ENCODE results near the gene NFATC1. TPM values are rescaled to one million over a fixed set of nuclear protein-coding genes. Genes with fewer than 3 reads are reported as not detected.

Gene NFATC1
- total and polyA plus RNA-seq, 2 experiments from 2014 or later, result 7.5 to 9.8 TPM

DNA sequence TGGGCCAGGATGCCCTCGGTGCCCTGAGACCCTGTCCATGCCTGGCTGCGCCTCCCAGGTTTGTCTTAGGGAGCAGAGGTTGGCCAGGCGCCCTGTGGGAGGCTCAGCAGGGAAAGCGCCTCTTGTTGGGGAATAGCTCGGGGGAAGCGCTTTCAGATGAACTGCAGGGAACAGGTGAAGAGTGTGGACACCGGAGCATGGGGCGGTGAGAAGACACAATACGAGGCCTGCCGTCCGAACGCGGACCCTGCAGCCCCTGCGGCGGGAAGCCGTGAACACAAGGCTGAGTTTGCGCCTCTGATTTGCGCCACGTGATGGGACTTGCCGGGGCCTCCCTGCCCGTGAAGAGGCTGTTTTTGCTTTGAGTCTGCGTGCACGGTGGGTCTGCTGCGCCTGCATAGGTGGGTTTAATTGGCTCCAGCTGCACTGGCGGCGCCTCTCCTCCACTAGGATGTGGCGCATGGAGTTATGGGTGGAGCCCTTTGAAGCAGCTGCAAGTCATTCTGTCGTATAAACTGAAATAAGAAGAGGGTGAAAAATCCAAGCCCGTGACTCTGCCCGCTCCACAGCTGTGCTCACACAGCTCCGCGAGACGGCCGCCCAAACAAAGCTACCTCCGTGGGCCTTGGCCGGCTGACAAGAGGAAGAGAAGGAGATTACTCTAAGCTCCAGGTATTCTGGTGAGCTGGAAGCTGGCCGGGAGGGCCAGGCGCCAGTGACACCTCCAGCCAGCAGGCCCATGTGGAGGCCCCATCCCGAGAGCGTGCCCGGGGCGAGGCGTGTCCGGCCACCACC lies 180.4 kb downstream of the NFATC1 start:
- Histone ChIP-seq H4K20me1 (ENCODE audit: insufficient read depth) (no peaks in the 10 kb centered on the region), H3K4me2 (ENCODE audit: unreplicated experiment) (no peak overlapping the region), H3K27ac (no peak overlapping the region), H3K9me3 (ENCODE audit: low read depth) (peaks cover 3% of the 10 kb centered on the region), H3K9me2 (ENCODE audit: insufficient read depth) (no peaks in the 10 kb centered on the region), H2AFZ (peak overlapping the region; percentile 22; the same call in 1 of the 2 replicates), H3K27me3 (replicated peaks; ENCODE audit: insufficient read depth) (no peaks in the 10 kb centered on the region), H3K4me3 (0 out of 2 replicates have a peak overlapping the region, but pooled peaks have one; percentile 2), H3K79me2 (ENCODE audit: insufficient read depth) (no peaks in the 10 kb centered on the region), H3K36me3 (ENCODE audit: low read depth) (no peaks in the 10 kb centered on the region), H3K9ac (peak overlapping the region; percentile 37; the same call in 1 of the 2 replicates), H3F3A (ENCODE audit: insufficient read depth) (no peaks in the 10 kb centered on the region), H3K4me1 (ENCODE audit: insufficient read depth) (peaks cover under 1% of the 10 kb centered on the region; the same call in 1 of the 2 replicates)
- in situ Hi-C loops (cut with MboI), result no loop called here
- peak; percentile 76 for DNase-seq
- TF ChIP-seq EZH2phosphoT487 (IDR thresholded peaks at IDR 0.05; ENCODE audit: insufficient read depth, low read depth), result no peak
- no peak for TF ChIP-seq EZH2 (IDR thresholded peaks at IDR 0.05; ENCODE audit: insufficient read depth, poor library complexity, severe bottlenecking)
- 39 to 43% methylated on average over 44 of the region's 44 CpGs for WGBS, 2 experiments (ENCODE audit: low coverage in 1 of 2, low lambda C conversion rate in 2 of 2, missing lambda C conversion rate in 2 of 2)

- no peaks in the 10 kb centered on the region for H3K36me3 ChIP-seq (ENCODE audit: low read depth)
- peak; percentile 18 for DNase-seq
- peak overlapping the region; percentile 37; the same call in 1 of the 2 replicates for H3K9ac ChIP-seq
- H3K4me2 ChIP-seq (ENCODE audit: unreplicated experiment), result no peak overlapping the region
- H4K20me1 ChIP-seq (ENCODE audit: insufficient read depth), result no peaks in the 10 kb centered on the region
- H3K27me3 ChIP-seq (replicated peaks; ENCODE audit: insufficient read depth), result no peaks in the 10 kb centered on the region
- no peaks in the 10 kb centered on the region; the same call in 1 of the 2 replicates for H3F3A ChIP-seq (ENCODE audit: insufficient read depth)
- H3K4me1 ChIP-seq (ENCODE audit: insufficient read depth), result no peaks in the 10 kb centered on the region
- H3K4me3 ChIP-seq, result 0 out of 2 replicates have a peak overlapping the region, but pooled peaks have one; percentile 2
- no peak overlapping the region for H3K27ac ChIP-seq
- no peaks in the 10 kb centered on the region for H3K79me2 ChIP-seq (ENCODE audit: insufficient read depth)
- in situ Hi-C loops (cut with MboI), result no loop called here
- H3K9me2 ChIP-seq (ENCODE audit: insufficient read depth), result no peaks in the 10 kb centered on the region
- H2AFZ ChIP-seq, result peak overlapping the region; percentile 22; the same call in 1 of the 2 replicates
- 50 to 65% methylated on average over 15 to 22 of the region's 23 CpGs for WGBS, 2 experiments (ENCODE audit: low coverage in 1 of 2, low lambda C conversion rate in 2 of 2, missing lambda C conversion rate in 2 of 2)
- H3K9me3 ChIP-seq (ENCODE audit: low read depth), result peaks cover 3% of the 10 kb centered on the region
- TF ChIP-seq EZH2 (IDR thresholded peaks at IDR 0.05; ENCODE audit: insufficient read depth, poor library complexity, severe bottlenecking), result no peak
- TF ChIP-seq EZH2phosphoT487 (IDR thresholded peaks at IDR 0.05; ENCODE audit: insufficient read depth, low read depth), result no peak
These were observed 181.1 kb downstream of the NFATC1 start for GRCh38 chr18:79576686-79577351.

- Histone ChIP-seq H3F3A (ENCODE audit: insufficient read depth) (no peaks in the 10 kb centered on the region; the same call in 1 of the 2 replicates), H3K27me3 (replicated peaks; ENCODE audit: insufficient read depth) (no peaks in the 10 kb centered on the region), H3K9me3 (ENCODE audit: low read depth) (peaks cover 3% of the 10 kb centered on the region), H3K79me2 (ENCODE audit: insufficient read depth) (no peaks in the 10 kb centered on the region), H3K4me2 (ENCODE audit: unreplicated experiment) (no peak overlapping the region), H2AFZ (no peak overlapping the region), H3K36me3 (ENCODE audit: low read depth) (no peaks in the 10 kb centered on the region), H3K27ac (no peak overlapping the region), H3K4me3 (no peak overlapping the region), H3K9me2 (ENCODE audit: insufficient read depth) (no peaks in the 10 kb centered on the region), H3K9ac (no peak overlapping the region), H4K20me1 (ENCODE audit: insufficient read depth) (no peaks in the 10 kb centered on the region), H3K4me1 (ENCODE audit: insufficient read depth) (no peaks in the 10 kb centered on the region)
- TF ChIP-seq EZH2 (IDR thresholded peaks at IDR 0.05; ENCODE audit: insufficient read depth, poor library complexity, severe bottlenecking), result no peak
- TF ChIP-seq EZH2phosphoT487 (IDR thresholded peaks at IDR 0.05; ENCODE audit: insufficient read depth, low read depth), result no peak
- 75 to 81% methylated on average over 34 to 37 of the region's 37 CpGs for WGBS, 2 experiments (ENCODE audit: low coverage in 1 of 2, low lambda C conversion rate in 2 of 2, missing lambda C conversion rate in 2 of 2)
- DNase-seq, result peak; percentile 13
- in situ Hi-C loops (cut with MboI), result no loop called here
These were observed 182.0 kb downstream of the NFATC1 start for GRCh38 chr18:79577451-79578395.
